Measurements from ENCODE around the gene AFAP1.

AFAP1 gene

GRCh38 chr4:7814451-7814850, 125.2 kb downstream of the AFAP1 start:
- no peak for TF ChIP-seq CTCF (IDR thresholded peaks at IDR 0.05; ENCODE audit: low read depth, low read length)
- Histone ChIP-seq H3K4me3 (ENCODE audit: low read depth, low read length) (no peak overlapping the region), H3K27me3 (no peaks in the 10 kb centered on the region), H3K4me1 (peaks cover 21% of the 10 kb centered on the region), H3K36me3 (peaks cover 81% of the 10 kb centered on the region), H3K9me3 (no peaks in the 10 kb centered on the region)
- no peak for DNase-seq

- Histone ChIP-seq H3K36me3 (peaks cover 85% of the 10 kb centered on the region), H3K27me3 (no peaks in the 10 kb centered on the region), H3K4me1 (peaks cover 14% of the 10 kb centered on the region), H3K4me3 (ENCODE audit: low read depth, low read length) (no peak overlapping the region), H3K9me3 (no peaks in the 10 kb centered on the region)
- no peak for TF ChIP-seq CTCF (IDR thresholded peaks at IDR 0.05; ENCODE audit: low read depth, low read length)
- DNase-seq, result no peak
These were observed 126.0 kb downstream of the AFAP1 start for GRCh38 chr4:7813674-7814073.

GRCh38 chr4:7812921-7813320, 126.7 kb downstream of the AFAP1 start:
- no peak for TF ChIP-seq CTCF (IDR thresholded peaks at IDR 0.05; ENCODE audit: low read depth, low read length)
- Histone ChIP-seq H3K4me3 (ENCODE audit: low read depth, low read length) (no peak overlapping the region), H3K4me1 (peaks cover 9% of the 10 kb centered on the region), H3K9me3 (no peaks in the 10 kb centered on the region), H3K27me3 (no peaks in the 10 kb centered on the region), H3K36me3 (peaks cover 93% of the 10 kb centered on the region)
- no peak for DNase-seq

- Histone ChIP-seq H3K27me3 (no peaks in the 10 kb centered on the region), H3K36me3 (peaks cover 97% of the 10 kb centered on the region), H3K4me3 (ENCODE audit: low read depth, low read length) (no peak overlapping the region), H3K4me1 (peaks cover 6% of the 10 kb centered on the region), H3K9me3 (no peaks in the 10 kb centered on the region)
- no peak for TF ChIP-seq CTCF (IDR thresholded peaks at IDR 0.05; ENCODE audit: low read depth, low read length)
- no peak for DNase-seq
These were observed 127.3 kb downstream of the AFAP1 start for GRCh38 chr4:7812231-7812857.

GRCh38 chr4:7811536-7812191, 128.0 kb downstream of the AFAP1 start:
- no peak for TF ChIP-seq CTCF (IDR thresholded peaks at IDR 0.05; ENCODE audit: low read depth, low read length)
- no peaks in the 10 kb centered on the region for H3K9me3 ChIP-seq
- H3K27me3 ChIP-seq, result no peaks in the 10 kb centered on the region
- peaks cover 95% of the 10 kb centered on the region for H3K36me3 ChIP-seq
- H3K4me3 ChIP-seq (ENCODE audit: low read depth, low read length), result no peak overlapping the region
- no peak for DNase-seq
- H3K4me1 ChIP-seq, result peaks cover 2% of the 10 kb centered on the region; the same call in 1 of the 2 replicates

All from BE2C (cell line).